HepG2 (cell line): ENCODE measurements around the gene CYP4F8. TPM values are rescaled to one million over a fixed set of nuclear protein-coding genes. Genes with fewer than 3 reads are reported as not detected.

Experiments
- ATAC-seq: fragments of 200-7000 bp; cut with Tn5 transposase; 3 replicates; pipeline ENCODE4 v1.9.1; 2020; ENCODE audit warnings: mild to moderate bottlenecking, moderate library complexity
- BruUV-seq: library from RNA; stranded (reverse); fragments of 400-500 nt; replicated peaks from 2 replicates; lab custom pipeline; 2021; lab: Mats Ljungman, UMichigan
- CTCF ChIA-PET: fragments of 300-600 bp; formaldehyde crosslinking; extraction: SDS; loops from one replicate; lab custom pipeline; 2021; ENCODE audit warnings: low total read pairs, inconsistent platforms, low intra/inter-chr PET ratio; lab: Yijun Ruan, JAX
- POLR2A ChIA-PET: fragments of 350-600 bp; sonication (Branson Sonifier 250); formaldehyde crosslinking; loops from one replicate; lab custom pipeline; 2020; ENCODE audit warnings: antibody characterized with exemption, inconsistent platforms; lab: Yijun Ruan, JAX
- DNase-seq: peaks from one replicate; pipeline ENCODE4 v3.0.0-alpha.2; 2015; ENCODE audit warnings: low spot score
- FAIRE-seq: peaks from 3 replicates; lab custom pipeline; 2011; peaks lifted over from hg19 to GRCh38; lab: Jason Lieb, UNC
- H2AFZ ChIP-seq: one replicate; pipeline ENCODE4 v1.6.1; 2011; ENCODE audit warnings: low read length, inconsistent platforms
- H3K27ac ChIP-seq: fragments of 300-600 bp; 3 replicates; pipeline ENCODE4 v1.8.0; 2011; ENCODE audit warnings: mixed run types, mild to moderate bottlenecking, mixed read lengths, low read length, inconsistent platforms; ENCODE audit not compliant: insufficient read depth; ENCODE audit errors: extremely low read length
- H3K27me3 ChIP-seq, 2 experiments: fragments of 200-600 bp in 1 of 2; 2 replicates in 1 of 2; 3 replicates in 1 of 2; pipeline versions ENCODE4 v1.6.0 to v1.8.0; 2011; ENCODE audit warnings: low read length in 2 of 2, mild to moderate bottlenecking in 2 of 2, moderate library complexity in 2 of 2, inconsistent platforms in 1 of 2; ENCODE audit not compliant: insufficient read depth in 2 of 2, control insufficient read depth in 1 of 2
- H3K36me3 ChIP-seq, 2 experiments: fragments of 200-600 bp in 1 of 2; replicated peaks in 1 of 2; 2 replicates in 1 of 2; 3 replicates in 1 of 2; pipeline versions ENCODE4 v1.5.1 to v1.8.0; 2011; ENCODE audit warnings: low read length in 2 of 2, inconsistent platforms in 1 of 2; ENCODE audit not compliant: insufficient read depth in 2 of 2, control insufficient read depth in 1 of 2
- H3K4me1 ChIP-seq: 2 replicates; pipeline ENCODE4 v1.5.1; 2012; ENCODE audit warnings: low read length, inconsistent platforms; ENCODE audit not compliant: insufficient read depth
- H3K4me2 ChIP-seq: 2 replicates; pipeline ENCODE4 v1.6.0; 2011; ENCODE audit warnings: low read depth, low read length, inconsistent platforms
- H3K4me3 ChIP-seq, 3 experiments: fragments of 200-600 bp in 1 of 3; sonication (generic), shearing (Covaris generic) in 1 of 3; replicated peaks in 1 of 3; 2 replicates each; pipeline ENCODE4 v1.5.1; 2011 to 2016; ENCODE audit warnings: low read length in 3 of 3, inconsistent platforms in 2 of 3, low read depth in 2 of 3, mild to moderate bottlenecking in 2 of 3, control low read depth in 1 of 3, mixed read lengths in 1 of 3; ENCODE audit not compliant: insufficient read depth in 1 of 3
- H3K79me2 ChIP-seq: one replicate; pipeline ENCODE4 v1.6.1; 2011; ENCODE audit warnings: low read length, inconsistent platforms; ENCODE audit not compliant: insufficient read depth
- H3K9ac ChIP-seq: 2 replicates; pipeline ENCODE4 v1.6.0; 2011; ENCODE audit warnings: mild to moderate bottlenecking, low read depth, low read length, inconsistent platforms; ENCODE audit not compliant: insufficient read depth
- H3K9me3 ChIP-seq: 2 replicates; pipeline ENCODE4 v1.5.1; 2012; ENCODE audit warnings: mild to moderate bottlenecking, low read length
- H4K20me1 ChIP-seq: 2 replicates; pipeline ENCODE4 v1.6.0; 2011; ENCODE audit warnings: inconsistent platforms, mild to moderate bottlenecking, low read length, moderate library complexity; ENCODE audit not compliant: insufficient read depth
- AGO1 ChIP-seq: fragments of 200-400 bp; formaldehyde crosslinking; IDR thresholded peaks from 2 replicates; pipeline ENCODE4 v1.6.1; 2017; ENCODE audit warnings: mild to moderate bottlenecking, low read depth, low read length, moderate library complexity; ENCODE audit not compliant: poor library complexity, severe bottlenecking
- BCLAF1 ChIP-seq: fragments of 450-650 bp; IDR thresholded peaks from 2 replicates; pipeline ENCODE4 v1.6.1; 2017; ENCODE audit warnings: mild to moderate bottlenecking
- EZH2 ChIP-seq: conservative IDR thresholded peaks from 2 replicates; pipeline ENCODE4 v1.6.1; 2012; ENCODE audit warnings: mild to moderate bottlenecking, low read depth, low read length, moderate library complexity
- MAFG ChIP-seq: sonication (generic); formaldehyde crosslinking; IDR thresholded peaks from 2 replicates; pipeline ENCODE4 v1.5.1; 2020; ENCODE audit warnings: mild to moderate bottlenecking, missing genetic modification reagents
- RERE ChIP-seq: IDR thresholded peaks from 2 replicates; pipeline ENCODE4 v1.6.1; 2016; ENCODE audit warnings: low read depth, missing genetic modification reagents, missing compliant biosample characterization
- TFAP4 ChIP-seq: sonication (generic); IDR thresholded peaks from 2 replicates; pipeline ENCODE4 v1.6.1; 2016; ENCODE audit warnings: low read depth, borderline replicate concordance
- ZBTB46 ChIP-seq: sonication (generic); formaldehyde crosslinking; IDR thresholded peaks from 2 replicates; pipeline ENCODE4 v1.4.0; 2020; ENCODE audit warnings: mild to moderate bottlenecking, missing genetic modification reagents, borderline replicate concordance
- ZGPAT ChIP-seq: IDR thresholded peaks from 2 replicates; pipeline ENCODE4 v1.6.1; 2016; ENCODE audit warnings: mild to moderate bottlenecking
- ZNF766 ChIP-seq: sonication (generic); formaldehyde crosslinking; IDR thresholded peaks from 2 replicates; pipeline ENCODE4 v1.5.0; 2020; ENCODE audit warnings: missing genetic modification reagents, borderline replicate concordance
- WGBS: methylation state at CpG from one replicate; pipeline ENCODE4 v1.1.6; 2017; ENCODE audit warnings: low lambda C conversion rate; 5-methylcytosine and 5-hydroxymethylcytosine counted together
- in situ Hi-C: cut with HindIII; loops from 2 replicates; pipeline ENCODE4 v1.10.0; 2017; ENCODE audit warnings: low pct_unique_long_range_greater_than_20kb; ENCODE audit not compliant: extremely low pct_ligation_motif_present
- intact Hi-C: fragments of 100-400 bp; cut with micrococcal nuclease; formaldehyde crosslinking; loops from one replicate; pipeline ENCODE4 v1.10.0; 2022; ENCODE audit not compliant: unreplicated experiment
- polyA plus RNA-seq, 8 experiments: library from polyadenylated mRNA; depleted of rRNA in 3 of 8; stranded (reverse) in 7 of 8; unstranded in 1 of 8; fragments of >200 nt; fragmentation: Illumina TruSeq in 4 of 8; extraction: Trizol in 4 of 8; gene quantifications; 2 replicates each; pipeline versions ENCODE4 v1.2.1 to v1.2.3, GENCODE V29; 2011 to 2016; ENCODE audit warnings: low read depth in 4 of 8, missing spikeins in 1 of 8, mixed read lengths in 1 of 8; ENCODE audit not compliant: insufficient read depth in 1 of 8
- total RNA-seq, 5 experiments: library from RNA; depleted of rRNA; stranded (reverse); fragments of >200 nt; fragmentation: Illumina TruSeq; extraction: Trizol; gene quantifications; 2 replicates each; pipeline ENCODE4 v1.2.3, GENCODE V29; 2016; ENCODE audit warnings: low read depth in 1 of 5

Gene CYP4F8
- total and polyA plus RNA-seq, 2 of the 13 experiments (the other 11 are each of a cell fraction or from before 2014, with no cell fraction given), result not detected

GRCh38 chr19:15615526-15615925 lies 508 bp downstream of the CYP4F8 start:
- BruUV-seq, result no TSS peak
- TF ChIP-seq MAFG (no peak), ZGPAT (CRISPR knock-in tag) (no peak), ZBTB46 (CRISPR knock-in tag) (no peak), TFAP4 (no peak), EZH2 (no peak), AGO1 (no peak), ZNF766 (CRISPR knock-in tag) (no peak), RERE (CRISPR knock-in tag) (no peak), BCLAF1 (no peak)

More at GRCh38 chr19:15615526-15615925, 508 bp downstream of the CYP4F8 start:
- H3K4me2 ChIP-seq, result no peak overlapping the region
- no peaks in the 10 kb centered on the region for H3K36me3 ChIP-seq
- ChIA-PET CTCF (no interaction called here), POLR2A (no interaction called here)
- DNase-seq (no peak), FAIRE-seq (no peak), ATAC-seq (no peak)
- in situ Hi-C loops (no loop called here), intact Hi-C loops (no loop called here)
- 36% methylated on average over 10 of the region's 14 CpGs for WGBS
- H3K4me1 ChIP-seq, result no peaks in the 10 kb centered on the region
- H2AFZ ChIP-seq, result no peak overlapping the region
- H3K4me3 ChIP-seq, result no peak overlapping the region
- no peaks in the 10 kb centered on the region for H3K9me3 ChIP-seq
- H3K79me2 ChIP-seq, result no peaks in the 10 kb centered on the region
- H3K9ac ChIP-seq, result no peak overlapping the region
- no peaks in the 10 kb centered on the region for H4K20me1 ChIP-seq
- H3K27ac ChIP-seq, result no peak overlapping the region
- H3K27me3 ChIP-seq, result no peaks in the 10 kb centered on the region; a peak in 1 of 5 replicates
